Lung (tissue), 12 donors: ENCODE data around the gene PROM1. TPM values are rescaled to one million over a fixed set of nuclear protein-coding genes. Genes with fewer than 3 reads are reported as not detected.

Experiments used
- ATAC-seq: fragments of 200-7000 bp; cut with Tn5 transposase; one replicate; pipeline ENCODE4 v1.9.1; 2020; ENCODE audit warnings: moderate number of reproducible peaks; ENCODE audit not compliant: insufficient read depth, low FRiP score
- DNase-seq, 3 donors: peaks; one replicate each; pipeline ENCODE4 v3.0.0-alpha.2; 2013 to 2017
- H3K27ac ChIP-seq, 2 donors: one replicate each; pipeline ENCODE4 v1.5.1; 2013; ENCODE audit warnings: mild to moderate bottlenecking in 2 of 2, moderate library complexity in 2 of 2, control low read depth in 1 of 2, inconsistent platforms in 1 of 2, low read depth in 1 of 2, low read length in 1 of 2
- H3K27me3 ChIP-seq, 3 donors: one replicate each; pipeline ENCODE4 v1.5.1; 2013; ENCODE audit warnings: low read length in 2 of 3; ENCODE audit not compliant: control insufficient read depth in 3 of 3, insufficient read depth in 3 of 3
- H3K36me3 ChIP-seq, 4 donors: one replicate each; pipeline ENCODE4 v1.5.1; 2013; ENCODE audit warnings: low read length in 4 of 4, mild to moderate bottlenecking in 1 of 4, moderate library complexity in 1 of 4; ENCODE audit not compliant: control insufficient read depth in 4 of 4, insufficient read depth in 4 of 4
- H3K4me1 ChIP-seq, 5 donors: one replicate each; pipeline ENCODE4 v1.5.1; 2013; ENCODE audit warnings: low read length in 5 of 5, mild to moderate bottlenecking in 2 of 5, moderate library complexity in 1 of 5; ENCODE audit not compliant: control insufficient read depth in 5 of 5, insufficient read depth in 5 of 5
- H3K4me3 ChIP-seq: one replicate; pipeline ENCODE4 v1.5.1; 2013; ENCODE audit warnings: mild to moderate bottlenecking, control low read depth, moderate library complexity
- H3K9ac ChIP-seq, 2 donors: one replicate each; pipeline ENCODE4 v1.5.1; 2013; ENCODE audit warnings: low read length in 2 of 2, control low read depth in 1 of 2; ENCODE audit not compliant: insufficient read depth in 1 of 2
- H3K9me3 ChIP-seq, 4 donors: one replicate each; pipeline ENCODE4 v1.5.1; 2013; ENCODE audit warnings: low read length in 3 of 4, mild to moderate bottlenecking in 1 of 4, moderate library complexity in 1 of 4; ENCODE audit not compliant: control insufficient read depth in 4 of 4, insufficient read depth in 3 of 4
- WGBS, 2 donors: extraction: QIAGEN DNeasy Blood & Tissue Kit; methylation state at CpG; one replicate each; pipeline ENCODE4 v1.1.7; 2013; 5-methylcytosine and 5-hydroxymethylcytosine counted together
- polyA plus RNA-seq, 2 donors: library from polyadenylated mRNA; stranded (reverse); fragments of 200-250 nt; gene quantifications; one replicate each; pipeline ENCODE4 v1.2.1, GENCODE V29; 2013
- total RNA-seq, 2 donors: library from RNA; depleted of rRNA in 1 of 2; stranded (reverse); fragments of >200 nt in 1 of 2; gene quantifications; one replicate each; pipeline ENCODE4 v1.2.1, GENCODE V29; 2014 to 2021
- TF ChIP-seq, protein P1 (sequence below): IDR thresholded peaks from 2 replicates; pipeline ENCODE4 v1.5.1; 2012; ENCODE audit warnings: mild to moderate bottlenecking; ENCODE audit errors: control extremely low read depth, extremely low read depth
- donor health status: control.
- donor health status: control.
- donor health status: Bipolar disorder and iron deficiency.
- donor health status: healthy.
- donor health status: DM: yes; HTN: yes; CAD: no.

PROM1 gene
- total and polyA plus RNA-seq, 4 donors, result 6.7 to 49.5 (median 27.6) TPM

DNA sequence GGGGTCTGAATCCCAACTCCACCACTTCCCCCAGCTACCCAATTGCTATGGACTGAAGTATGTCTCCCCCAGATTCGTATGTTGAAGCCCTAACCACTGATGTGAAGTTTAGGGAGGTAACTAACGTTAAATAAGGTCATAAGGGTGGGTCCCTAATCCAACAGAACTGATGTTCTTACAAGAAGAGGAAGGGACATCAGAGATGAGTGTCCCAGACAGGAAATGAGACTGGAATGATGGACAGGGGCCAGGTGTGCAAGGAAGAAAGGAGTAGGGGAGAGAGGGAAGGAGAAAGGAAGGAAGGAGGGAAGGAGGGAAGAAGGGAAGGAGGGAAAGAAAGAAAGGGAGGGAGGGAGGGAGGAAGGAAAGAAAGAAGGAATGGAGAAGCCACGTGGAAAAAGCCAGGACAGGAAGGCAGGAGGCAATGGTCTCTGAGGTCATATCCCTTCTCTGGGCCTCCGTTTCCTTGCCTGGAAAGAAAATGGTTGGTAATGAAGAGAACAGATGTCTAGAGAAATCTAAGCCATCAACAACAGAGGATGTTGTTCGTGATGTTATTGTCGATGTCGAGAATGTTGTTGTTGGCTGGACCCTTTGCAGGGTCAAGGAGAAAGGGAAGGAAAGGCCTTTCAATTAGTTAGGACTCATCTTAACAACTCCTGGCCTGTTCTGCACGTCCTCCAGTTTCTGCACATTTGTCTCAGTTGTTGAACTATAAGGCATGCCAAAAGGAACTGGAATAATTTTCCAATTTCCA lies 61.8 kb downstream of the PROM1 start:
- no peak overlapping the region for H3K27ac ChIP-seq
- ATAC-seq (no peak), DNase-seq (no peak)
- H3K4me3 ChIP-seq, result no peak overlapping the region
- H3K27me3 ChIP-seq, result peaks cover 0 to 7% (median 0%) of the 10 kb centered on the region in 3 donors
- H3K36me3 ChIP-seq, result peaks cover 0 to 3% (median 1%) of the 10 kb centered on the region in 4 donors
- H3K4me1 ChIP-seq, result peaks cover 0 to 6% (median 4%) of the 10 kb centered on the region in 5 donors
- no peak overlapping the region for H3K9ac ChIP-seq
- H3K9me3 ChIP-seq, result no peaks in the 10 kb centered on the region
- TF ChIP-seq, protein P1, sequence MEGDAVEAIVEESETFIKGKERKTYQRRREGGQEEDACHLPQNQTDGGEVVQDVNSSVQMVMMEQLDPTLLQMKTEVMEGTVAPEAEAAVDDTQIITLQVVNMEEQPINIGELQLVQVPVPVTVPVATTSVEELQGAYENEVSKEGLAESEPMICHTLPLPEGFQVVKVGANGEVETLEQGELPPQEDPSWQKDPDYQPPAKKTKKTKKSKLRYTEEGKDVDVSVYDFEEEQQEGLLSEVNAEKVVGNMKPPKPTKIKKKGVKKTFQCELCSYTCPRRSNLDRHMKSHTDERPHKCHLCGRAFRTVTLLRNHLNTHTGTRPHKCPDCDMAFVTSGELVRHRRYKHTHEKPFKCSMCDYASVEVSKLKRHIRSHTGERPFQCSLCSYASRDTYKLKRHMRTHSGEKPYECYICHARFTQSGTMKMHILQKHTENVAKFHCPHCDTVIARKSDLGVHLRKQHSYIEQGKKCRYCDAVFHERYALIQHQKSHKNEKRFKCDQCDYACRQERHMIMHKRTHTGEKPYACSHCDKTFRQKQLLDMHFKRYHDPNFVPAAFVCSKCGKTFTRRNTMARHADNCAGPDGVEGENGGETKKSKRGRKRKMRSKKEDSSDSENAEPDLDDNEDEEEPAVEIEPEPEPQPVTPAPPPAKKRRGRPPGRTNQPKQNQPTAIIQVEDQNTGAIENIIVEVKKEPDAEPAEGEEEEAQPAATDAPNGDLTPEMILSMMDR, result no peak
- 69 to 76% methylated on average over 8 of the region's 8 CpGs for WGBS, 2 donors

DNA sequence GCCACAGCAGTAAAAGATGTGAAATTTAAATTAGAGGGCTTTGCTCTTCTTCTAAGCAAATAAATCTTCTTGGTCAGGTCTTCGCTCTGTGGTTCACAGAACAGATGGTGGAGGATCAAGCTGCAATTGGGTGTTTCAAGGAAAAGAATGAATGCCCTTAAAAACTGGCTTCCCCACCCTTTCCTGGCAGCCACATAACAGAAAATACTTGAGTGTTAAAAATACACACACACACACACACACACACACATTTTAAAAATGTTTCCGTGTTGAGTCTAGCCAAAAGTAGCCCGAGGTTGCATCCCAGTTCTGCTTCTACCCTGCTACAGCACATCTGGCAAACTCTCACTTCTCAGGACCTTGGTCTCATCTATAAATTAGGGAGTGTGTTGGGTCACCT lies 64.2 kb downstream of the PROM1 start:
- H3K36me3 ChIP-seq, result peaks cover 0 to 3% (median 1%) of the 10 kb centered on the region in 4 donors
- DNase-seq (no peak), ATAC-seq (no peak)
- no peak overlapping the region for H3K9ac ChIP-seq
- no peak overlapping the region for H3K4me3 ChIP-seq
- WGBS, 2 donors, result 34 to 46% methylated on average over 3 of the region's 3 CpGs
- TF ChIP-seq, protein P1, result no peak
- H3K27ac ChIP-seq, result no peak overlapping the region
- H3K27me3 ChIP-seq, result peaks cover 0 to 4% (median 0%) of the 10 kb centered on the region in 3 donors
- no peaks in the 10 kb centered on the region for H3K9me3 ChIP-seq
- peaks cover 0 to 4% (median 0%) of the 10 kb centered on the region in 5 donors for H3K4me1 ChIP-seq

DNA sequence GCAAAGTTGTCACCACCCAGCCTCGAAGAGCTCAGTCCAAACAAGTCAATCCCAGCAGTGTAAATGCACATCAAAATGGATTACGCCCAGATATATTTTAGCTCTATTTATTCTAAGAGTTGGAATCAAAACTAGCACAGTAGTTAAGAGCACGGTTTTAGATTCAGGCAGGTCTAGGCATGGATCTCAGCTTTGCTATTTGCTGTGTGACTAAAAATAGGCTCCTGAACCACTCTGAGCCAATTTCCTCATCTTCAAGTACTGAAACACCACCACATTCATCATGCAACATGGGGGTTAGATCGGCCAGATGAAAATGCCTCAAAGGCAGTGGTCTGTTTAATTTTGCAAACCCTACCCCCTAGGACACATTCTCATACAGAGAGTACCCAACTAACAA lies 65.0 kb downstream of the PROM1 start:
- WGBS, 2 donors, result 85 to 93% methylated on average over 4 of the region's 4 CpGs
- H3K36me3 ChIP-seq, result peaks cover 0 to 3% (median 1%) of the 10 kb centered on the region in 4 donors
- TF ChIP-seq, protein P1, result no peak

More for the DNA sequence above, 65.0 kb downstream of the PROM1 start:
- no peak overlapping the region for H3K27ac ChIP-seq
- ATAC-seq (no peak), DNase-seq (no peak)
- no peak overlapping the region for H3K9ac ChIP-seq
- H3K4me3 ChIP-seq, result no peak overlapping the region
- no peaks in the 10 kb centered on the region for H3K9me3 ChIP-seq
- H3K4me1 ChIP-seq, result peaks cover 0 to 4% (median 0%) of the 10 kb centered on the region in 5 donors
- H3K27me3 ChIP-seq, result no peaks in the 10 kb centered on the region
